MM.1S (cell line): ENCODE data around the gene MIGA1.
"Not testable (repeated sequence)": the region's sequence is repeated elsewhere in the genome, so short reads cannot be mapped to it uniquely, and the experiment has no call there.

ENCODE experiments used
- EZH2phosphoT487 ChIP-seq: fragments of 300-600 bp; sonication (generic); IDR thresholded peaks from 2 replicates; pipeline ENCODE4 v1.6.1; 2018; ENCODE audit warnings: antibody characterized with exemption, low read length
- TF ChIP-seq, protein P1 (sequence below): fragments of 300-600 bp; sonication (generic); IDR thresholded peaks from 2 replicates; pipeline ENCODE4 v1.5.1; 2016; ENCODE audit warnings: antibody characterized with exemption, low read length, mixed read lengths

GRCh38 chr1:77786093-77786741 is 6.8 kb downstream of the MIGA1 start:
- TF ChIP-seq, protein P1, sequence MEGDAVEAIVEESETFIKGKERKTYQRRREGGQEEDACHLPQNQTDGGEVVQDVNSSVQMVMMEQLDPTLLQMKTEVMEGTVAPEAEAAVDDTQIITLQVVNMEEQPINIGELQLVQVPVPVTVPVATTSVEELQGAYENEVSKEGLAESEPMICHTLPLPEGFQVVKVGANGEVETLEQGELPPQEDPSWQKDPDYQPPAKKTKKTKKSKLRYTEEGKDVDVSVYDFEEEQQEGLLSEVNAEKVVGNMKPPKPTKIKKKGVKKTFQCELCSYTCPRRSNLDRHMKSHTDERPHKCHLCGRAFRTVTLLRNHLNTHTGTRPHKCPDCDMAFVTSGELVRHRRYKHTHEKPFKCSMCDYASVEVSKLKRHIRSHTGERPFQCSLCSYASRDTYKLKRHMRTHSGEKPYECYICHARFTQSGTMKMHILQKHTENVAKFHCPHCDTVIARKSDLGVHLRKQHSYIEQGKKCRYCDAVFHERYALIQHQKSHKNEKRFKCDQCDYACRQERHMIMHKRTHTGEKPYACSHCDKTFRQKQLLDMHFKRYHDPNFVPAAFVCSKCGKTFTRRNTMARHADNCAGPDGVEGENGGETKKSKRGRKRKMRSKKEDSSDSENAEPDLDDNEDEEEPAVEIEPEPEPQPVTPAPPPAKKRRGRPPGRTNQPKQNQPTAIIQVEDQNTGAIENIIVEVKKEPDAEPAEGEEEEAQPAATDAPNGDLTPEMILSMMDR = not testable (repeated sequence)
- not testable (repeated sequence) for TF ChIP-seq EZH2phosphoT487
